Measurements from ENCODE around the gene LINGO3.
"Not testable (repeated sequence)": the region's sequence is repeated elsewhere in the genome, so short reads cannot be mapped to it uniquely, and the experiment has no call there.

LINGO3 gene

DNA sequence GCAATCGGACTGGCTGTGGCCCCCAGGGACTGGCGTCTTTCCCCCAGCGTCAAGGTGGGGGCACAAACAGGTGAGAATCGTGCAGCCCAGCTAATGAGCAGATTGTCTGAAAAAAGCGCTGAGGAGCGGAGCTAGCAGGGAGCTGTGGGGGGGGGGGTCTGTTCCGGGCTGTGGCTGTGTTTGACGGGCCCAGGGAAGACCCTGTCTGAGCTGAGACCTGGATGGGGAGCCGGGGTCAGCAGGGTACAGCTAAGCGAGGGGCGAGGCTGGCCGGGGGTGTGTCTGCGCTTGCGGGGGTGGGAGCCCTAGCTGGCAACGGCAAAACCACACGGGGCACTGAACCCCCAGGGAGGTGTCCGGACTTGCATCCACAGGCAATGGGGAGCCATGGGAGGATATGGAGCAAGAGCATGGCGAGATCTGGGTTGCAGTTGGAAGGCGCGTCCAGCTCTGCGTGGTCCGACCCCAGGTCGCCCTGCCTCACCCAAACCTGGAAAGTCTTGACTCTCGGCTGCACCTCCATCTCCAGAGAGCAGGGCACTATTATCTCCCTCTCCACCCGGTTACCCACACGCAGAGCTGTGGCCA is 4.6 kb downstream of the LINGO3 start:
- DNase-seq: no peak

DNA sequence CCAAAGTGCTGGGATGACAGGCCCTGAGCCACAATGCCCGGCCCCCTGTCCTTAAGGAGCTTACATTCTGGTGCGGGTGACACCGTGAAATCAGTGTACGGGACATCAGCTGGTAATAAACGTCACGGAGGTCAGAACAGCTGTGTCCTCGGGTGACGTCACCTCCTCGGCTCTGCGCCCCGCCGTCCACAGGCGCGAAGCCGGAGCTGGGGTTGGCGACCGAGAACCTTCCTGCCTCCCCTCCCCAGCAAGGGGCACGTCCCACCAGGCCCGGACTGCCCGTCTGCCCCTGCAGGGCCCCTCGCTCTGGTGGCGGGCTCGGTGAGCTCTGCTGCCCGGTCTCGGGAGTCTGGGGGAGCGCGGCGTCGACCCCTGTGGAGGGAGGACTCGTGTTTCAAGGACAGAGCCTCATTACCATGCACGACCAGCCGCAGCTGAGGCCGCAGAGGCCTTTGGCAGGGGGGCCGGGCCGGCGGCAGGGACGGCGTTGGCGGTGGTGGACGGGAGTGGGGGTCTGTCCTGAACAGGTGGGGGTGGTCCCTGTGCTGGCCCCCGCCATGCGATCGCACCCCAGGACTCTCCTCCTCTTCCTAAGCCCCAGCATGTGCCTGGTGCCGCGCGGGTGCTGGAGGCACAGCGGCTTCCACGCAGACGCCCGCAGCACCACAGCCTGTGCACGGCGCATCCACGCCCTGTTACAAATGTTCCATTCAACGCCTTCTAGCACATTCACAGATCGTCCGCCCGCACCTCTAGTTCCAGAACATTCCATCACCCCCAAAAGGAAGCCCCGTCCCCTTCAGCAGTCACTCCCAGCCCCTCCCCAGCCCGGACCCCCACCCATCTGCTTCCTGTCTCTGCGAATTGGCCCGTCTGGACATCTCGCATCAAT is 5.4 kb downstream of the LINGO3 start:
- no peak for DNase-seq

DNA sequence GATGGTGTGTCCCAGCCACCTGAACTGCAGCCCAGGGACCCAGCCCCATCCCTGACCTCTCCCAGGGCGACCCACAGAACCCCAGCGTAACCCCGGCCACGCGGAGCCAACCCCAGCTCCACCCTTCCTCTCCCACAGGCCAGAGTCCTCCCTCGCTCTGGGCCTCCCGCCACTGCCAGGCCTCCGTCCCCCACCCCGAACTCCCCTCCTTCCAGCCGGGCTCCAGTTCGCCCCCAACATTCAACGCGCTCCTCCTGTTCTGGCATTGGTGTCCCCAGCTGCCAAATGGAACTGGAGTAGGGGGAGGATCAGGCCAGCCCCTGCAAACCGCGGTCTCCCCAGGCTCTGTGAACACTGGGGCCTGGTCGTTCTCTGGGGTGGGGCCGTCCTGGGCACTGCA is 7.4 kb downstream of the LINGO3 start:
- DNase-seq: no peak

DNA sequence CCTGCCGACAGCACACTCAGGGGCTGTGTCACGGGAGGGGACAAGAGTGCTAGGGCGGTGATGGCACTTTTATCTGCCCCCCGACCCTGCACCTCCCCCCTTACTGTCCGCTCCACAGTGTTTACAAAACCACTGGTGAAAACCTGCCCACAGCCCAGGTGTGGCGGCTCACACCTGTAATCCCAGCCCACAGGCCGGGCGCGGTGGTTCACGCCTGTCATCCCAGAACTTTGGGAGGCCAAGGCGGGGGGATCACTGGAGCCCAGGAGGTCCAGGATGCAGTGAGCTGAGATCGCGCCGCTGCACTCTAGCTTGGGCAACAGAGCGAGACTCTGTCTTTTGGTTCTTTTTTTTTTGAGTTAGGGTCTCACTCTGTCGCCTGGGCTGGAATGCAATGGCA is 11.8 kb downstream of the LINGO3 start:
- DNase-seq: no peak

DNA sequence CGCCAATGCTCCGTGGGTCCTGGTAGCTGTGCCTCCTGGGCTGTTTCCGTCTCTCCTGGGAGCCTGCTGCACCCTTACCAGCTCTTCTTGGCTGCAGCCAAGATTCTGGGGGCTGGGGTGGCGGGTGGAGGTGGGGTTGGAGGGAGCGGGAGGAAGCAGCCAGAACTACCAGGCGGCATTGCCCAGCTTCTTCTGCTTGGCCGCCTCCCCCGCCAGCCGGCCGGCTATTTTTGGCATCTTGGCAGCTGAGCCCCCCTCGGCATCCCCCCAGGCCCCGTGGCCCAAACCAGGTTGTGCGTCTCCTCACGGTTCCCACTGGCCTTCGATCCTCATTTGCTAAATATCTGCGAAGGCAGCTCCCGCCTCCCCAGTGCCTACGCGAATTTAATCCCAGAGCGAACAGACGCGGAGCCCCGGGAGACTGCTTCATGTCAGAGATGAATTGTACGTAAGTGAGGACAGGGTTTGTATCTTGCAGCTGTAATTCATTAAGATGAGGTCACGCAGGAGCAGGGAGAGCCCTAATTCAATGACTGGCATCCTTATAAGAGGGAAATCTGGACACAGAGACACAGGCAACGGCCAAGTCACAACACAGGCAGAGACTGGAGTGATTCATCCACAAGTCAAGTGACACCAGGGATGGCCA is 13.1 kb downstream of the LINGO3 start:
- DNase-seq: no peak

DNA sequence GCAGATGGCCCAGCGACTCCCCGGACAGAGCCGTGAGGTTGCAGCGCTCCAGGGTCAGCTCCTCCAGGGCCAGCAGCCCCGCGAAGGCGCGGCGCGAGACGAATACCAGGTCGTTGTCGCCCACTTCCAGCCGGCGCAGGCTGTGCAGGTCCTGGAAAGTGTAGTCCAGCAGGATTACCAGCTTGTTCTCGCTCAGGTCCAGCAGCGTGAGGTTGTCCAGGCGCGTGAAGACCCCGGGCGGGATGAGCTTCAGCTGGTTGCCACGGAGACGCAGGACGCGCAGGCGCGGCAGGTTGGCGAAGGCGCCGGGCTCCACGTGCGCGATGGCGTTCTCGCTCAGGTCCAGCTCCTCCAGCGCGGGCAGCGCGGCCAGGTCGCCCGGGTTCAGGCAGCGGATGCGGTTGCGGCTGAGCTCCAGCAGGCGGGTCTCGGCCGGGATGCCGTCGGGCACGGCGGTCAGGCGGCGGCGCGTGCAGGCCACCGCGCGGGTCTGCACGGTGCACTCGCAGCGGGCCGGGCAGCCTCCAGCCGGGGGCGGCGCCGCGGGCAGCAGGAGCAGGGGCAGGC is 16.7 kb downstream of the LINGO3 start:
- DNase-seq: no peak

DNA sequence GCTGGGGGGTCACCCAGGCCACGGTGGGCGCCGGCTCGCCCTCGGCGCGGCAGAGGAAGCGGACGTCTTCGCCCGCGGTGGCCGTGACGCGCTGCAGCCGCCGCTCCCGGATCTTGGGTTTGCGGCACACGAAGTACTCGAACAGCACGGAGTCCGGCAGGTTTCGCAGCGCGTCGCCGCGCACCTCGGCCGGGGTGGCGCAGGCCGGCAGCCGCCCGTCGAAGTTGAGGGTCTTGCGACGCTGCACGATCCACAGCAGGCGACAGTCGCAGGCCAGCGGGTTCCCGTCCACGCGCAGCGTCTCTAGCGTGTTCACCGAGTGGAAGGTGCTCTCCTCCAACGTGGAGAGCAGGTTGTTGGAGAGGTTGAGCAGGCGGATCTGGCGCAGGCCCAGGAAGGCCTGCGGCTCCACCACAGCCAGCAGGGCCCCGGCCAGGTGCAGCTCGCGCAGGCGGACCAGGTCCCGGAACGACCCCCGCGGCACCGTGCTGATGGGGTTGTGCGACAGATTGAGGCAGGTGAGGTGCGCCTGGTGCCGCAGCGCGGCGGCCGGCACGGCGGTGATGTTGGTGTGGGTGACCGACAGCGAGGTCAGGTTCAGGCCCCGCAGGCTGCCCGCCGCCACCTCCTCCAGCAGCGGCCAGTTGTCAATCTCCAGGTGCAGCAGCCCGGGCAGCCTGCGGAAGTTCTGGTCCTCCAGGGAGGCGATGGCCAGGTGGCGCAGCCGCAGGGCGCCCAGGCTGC is 17.3 kb downstream of the LINGO3 start:
- no peak for DNase-seq

DNA sequence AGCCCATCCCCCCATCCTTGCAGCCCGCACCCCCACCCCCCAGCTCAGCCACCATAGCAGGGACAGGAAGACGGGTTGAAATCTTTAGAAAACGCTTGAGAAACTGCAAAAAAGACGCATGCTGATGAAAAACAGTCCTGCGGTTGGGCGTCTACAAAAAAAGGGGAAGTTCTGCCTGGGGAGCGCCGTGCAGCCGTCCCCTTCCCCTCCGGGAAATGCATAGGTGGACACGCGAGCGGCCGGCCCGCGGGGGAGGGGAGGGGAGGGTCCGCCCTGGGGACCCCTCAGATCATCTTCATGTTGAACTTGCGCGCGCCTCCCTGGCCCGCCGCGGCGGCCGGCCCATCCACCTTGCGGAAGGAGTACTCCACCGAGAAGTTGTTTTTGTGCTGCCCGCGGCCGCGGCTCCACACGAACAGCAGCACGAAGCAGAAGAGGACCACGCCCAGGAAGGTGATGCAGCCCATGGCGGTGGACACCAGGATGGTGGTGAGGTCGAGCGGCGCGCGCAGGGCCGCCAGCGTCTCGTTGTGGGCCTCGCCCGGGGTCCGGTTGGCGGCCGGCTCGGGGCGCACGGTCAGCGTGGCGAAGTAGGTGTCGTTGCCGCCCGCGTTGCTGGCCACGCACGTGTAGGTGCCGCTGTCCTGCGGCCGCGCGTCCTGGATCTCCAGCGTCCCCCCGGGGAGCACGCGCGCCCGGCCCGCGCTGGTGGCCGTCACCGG is 18.1 kb downstream of the LINGO3 start:
- no peak for DNase-seq

DNA sequence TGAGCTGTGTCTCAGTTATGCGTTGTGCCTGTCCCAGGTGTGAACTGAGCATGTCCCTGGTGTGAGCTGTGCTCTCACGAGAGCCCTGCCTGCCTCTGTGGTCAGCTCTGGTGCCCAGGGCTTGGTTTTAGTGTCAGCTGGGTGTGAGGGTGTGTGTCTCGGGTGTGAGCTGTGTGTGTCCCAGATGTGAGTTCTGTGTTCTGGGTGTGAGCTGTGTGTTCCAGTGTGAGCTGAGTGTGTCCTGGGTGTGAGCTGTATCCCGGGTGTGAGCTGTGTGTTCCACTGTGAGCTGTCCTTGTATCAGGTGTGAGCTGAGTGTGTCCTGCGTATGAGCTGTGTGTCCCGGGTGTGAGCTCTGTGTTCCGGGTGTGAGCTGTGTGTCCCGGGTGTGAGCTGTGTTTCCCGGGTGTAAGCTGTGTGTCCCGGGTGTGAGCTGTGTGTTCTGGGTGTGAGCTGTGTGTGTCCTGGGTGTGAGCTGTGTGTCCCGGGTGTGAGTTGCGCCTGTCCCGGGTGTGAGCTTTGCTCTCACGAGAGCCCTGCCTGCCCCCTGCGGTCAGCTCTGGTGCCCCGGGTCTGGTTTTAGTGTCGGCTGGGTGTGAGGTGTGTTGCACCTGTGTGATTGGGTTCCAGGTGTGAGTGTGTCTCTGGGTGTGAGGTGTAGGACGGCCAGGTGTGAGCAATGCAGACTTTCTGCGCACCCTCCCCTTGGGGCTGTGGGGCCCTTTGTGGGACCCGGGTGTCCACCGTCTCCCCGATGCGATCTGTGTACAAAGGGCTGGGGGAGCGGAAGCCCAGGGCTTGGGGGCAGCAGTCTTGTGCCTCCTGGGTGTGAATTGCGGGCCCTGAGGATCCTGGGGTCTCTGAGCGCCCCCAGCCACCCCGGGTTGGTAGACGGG is 18.9 kb downstream of the LINGO3 start:
- no peak for DNase-seq

DNA sequence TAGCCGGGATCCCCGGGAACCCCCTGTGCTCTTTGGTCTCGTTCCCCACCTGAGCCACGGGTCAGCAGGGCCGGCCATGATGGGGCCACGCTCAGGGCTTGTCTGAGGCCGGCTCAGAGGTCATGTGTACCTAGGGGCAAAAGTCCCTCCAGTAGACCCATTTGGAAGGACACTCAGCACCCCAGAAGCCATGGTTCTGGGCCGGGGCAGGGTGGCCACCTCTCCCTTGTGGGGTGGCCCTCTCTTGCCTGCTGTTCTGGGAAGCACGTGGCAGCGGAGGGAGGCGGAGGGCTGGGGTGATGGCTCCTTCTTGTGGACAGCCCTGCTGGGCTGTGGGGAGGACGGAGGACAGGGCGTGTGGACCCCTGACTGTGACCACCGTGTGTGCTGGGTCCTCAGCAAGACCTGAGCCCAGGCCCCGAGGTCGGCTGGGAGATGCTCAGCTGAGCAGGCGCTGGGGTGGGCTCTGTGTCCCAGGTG is 19.6 kb downstream of the LINGO3 start:
- no peak for DNase-seq

DNA sequence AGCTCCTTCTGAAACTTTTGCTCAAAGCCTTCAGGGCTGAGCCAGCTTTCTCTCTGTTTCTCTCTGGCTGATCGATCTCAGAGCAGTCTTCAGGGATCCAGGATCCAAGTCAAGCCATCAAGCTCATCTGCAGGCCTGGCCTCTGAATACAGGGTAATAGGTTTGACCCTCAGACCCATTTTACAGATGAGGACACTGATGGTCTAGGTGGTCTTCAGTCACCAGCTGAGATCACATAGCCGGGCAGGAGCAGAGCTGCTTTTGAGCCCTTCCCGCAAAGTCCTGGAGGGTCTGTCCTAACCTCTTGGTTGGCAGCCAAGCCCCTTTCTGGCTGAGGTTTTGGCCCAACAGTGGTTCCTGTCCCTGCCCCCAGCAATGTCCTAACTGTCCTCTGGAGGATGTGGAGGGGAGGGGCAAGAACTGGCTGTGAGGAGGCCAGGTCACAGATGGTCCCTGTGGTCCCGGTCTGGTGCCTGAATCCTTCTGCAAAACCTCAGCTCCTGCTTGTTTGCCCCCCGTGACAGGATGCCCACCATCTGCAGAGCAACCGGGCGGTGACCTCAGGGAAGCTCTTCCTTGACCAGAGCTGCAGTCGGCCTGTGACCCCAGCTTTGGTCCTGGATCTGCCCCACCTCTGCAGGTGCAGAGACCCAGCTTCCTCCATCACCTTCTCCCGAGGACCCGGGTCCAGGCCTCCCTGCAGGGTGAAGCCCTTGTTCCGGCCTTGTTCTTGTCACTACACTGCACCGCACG is 20.2 kb downstream of the LINGO3 start:
- DNase-seq: no peak

DNA sequence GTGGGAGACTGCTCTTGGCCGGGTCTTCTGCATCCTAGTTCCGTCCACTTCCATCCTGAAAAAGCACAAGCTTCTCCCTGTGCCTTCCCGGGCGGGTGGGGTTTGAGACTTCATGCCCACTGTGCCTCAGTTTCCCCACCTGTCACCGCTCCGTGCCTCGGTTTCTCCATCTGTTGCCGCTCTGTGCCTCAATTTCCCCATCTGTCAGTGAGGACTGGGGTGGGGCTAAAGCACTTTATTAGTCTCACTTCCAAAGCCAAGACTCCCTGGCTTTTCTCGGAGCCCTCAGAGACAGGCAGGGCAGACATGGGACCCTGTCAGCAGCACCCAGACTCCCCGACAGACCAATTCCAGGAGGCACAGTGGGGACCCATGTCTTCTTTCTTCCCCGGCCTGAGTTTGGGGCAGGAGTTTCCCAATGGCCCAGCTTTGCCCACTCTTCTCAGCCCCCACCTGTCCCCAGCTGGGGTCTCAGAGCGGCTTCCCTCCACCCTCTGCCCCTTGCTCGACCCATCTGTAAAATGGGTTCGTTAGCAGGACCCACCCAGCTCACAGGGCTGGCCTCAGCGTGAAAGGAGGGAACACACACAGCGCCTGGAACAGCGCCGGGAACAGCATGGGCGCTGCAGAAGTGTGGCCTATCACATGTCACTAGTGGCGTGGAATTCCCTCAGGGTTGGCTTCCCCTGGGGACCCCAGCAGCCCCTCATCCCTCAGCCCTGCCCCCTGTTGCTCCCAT is 21.4 kb downstream of the LINGO3 start:
- no peak for DNase-seq

DNA sequence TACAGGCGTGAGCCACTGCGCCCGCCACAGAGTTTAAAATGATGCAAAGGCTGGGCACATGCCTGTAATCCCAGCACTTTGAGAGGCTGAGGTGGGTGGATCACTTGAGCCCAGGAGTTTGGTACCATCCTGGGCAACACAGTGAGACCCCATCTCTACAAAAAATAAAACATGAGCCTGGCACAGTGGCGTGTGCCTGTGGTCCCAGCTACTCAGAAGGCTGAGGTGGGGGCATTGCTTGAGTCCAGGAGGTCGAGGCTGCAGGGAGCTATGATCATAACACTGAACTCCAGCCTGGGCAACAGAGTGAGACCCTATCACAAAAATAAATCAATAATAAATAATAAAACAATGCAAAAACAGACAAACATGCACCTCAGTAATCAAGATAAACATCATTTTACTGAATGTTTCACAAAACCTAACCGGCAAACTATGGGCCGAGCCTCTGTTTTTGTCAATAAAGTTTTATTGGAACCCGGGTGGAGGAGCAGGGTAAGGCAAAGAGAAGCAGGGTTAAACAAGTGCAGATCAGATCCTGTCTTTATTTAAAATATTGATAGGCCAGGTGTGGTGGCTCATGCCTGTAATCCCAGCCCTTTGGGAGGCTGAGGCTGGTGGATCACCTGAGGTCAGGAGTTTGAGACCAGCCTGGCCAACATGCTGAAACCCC is 24.0 kb downstream of the LINGO3 start:
- DNase-seq: no peak

DNA sequence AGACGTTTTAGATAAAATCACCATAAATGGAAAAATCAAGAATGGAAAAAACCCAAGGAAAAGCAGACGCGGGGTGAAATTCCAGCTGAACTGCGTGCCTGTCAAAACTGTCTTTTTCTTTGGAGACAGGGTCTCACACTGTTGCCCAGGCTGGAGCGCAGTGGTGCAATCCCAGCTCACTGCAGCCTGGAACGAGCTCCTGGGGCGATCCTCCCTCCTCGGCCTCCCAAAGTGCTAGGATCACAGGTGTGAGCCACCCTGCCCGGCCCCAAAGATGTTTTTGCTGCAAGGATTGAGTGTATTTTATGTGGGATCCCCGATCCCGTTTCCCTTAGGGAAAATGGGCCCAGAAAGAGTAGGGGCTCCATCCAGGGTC is 25.1 kb downstream of the LINGO3 start:
- DNase-seq: no peak

DNA sequence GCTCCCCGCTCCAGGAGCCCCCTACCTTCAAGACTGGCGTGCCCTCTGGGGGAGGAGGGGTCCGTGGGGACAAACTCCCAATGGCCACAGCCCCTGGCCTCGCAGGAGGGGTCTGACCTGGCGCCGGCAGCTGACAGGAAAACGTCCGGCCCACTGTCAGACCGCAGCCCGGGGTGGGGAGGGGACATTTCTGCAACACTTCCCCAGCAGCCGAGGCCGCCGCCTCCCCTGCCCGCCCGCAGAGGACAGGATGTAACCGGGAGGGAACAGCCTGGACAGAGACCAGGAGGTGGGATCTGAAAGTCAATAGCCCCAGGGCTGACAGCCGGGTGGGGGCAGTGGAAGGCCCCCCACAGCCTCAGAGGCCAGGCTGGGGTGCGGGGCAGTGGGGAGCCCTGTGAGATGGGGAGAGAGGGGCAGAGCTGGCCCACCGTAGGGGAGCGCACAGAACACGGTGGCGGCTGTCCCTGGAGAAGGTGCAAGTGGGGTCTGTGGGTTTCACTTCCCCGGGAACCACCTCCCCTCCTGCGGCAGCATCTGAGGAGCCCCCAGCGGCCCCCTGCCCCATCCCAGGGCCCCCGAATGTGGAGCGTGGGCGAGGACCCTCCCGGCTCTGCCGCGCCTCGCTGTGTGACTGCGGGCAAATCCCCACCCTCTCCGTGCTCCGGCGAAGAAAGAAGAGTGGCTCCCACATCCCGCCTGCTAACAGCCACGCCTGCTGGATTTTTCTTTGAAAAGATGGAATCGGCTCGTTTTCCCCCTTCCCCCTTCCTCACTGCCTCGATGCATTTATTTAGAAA is 25.7 kb downstream of the LINGO3 start, which contains the start of gene PEAK3:
Gene PEAK3, minus strand, starts transcription at position 114 of the 800 bp plus-strand sequence. CDS start 1,244 bp downstream, outside the sequence.
- DNase-seq: no peak

DNA sequence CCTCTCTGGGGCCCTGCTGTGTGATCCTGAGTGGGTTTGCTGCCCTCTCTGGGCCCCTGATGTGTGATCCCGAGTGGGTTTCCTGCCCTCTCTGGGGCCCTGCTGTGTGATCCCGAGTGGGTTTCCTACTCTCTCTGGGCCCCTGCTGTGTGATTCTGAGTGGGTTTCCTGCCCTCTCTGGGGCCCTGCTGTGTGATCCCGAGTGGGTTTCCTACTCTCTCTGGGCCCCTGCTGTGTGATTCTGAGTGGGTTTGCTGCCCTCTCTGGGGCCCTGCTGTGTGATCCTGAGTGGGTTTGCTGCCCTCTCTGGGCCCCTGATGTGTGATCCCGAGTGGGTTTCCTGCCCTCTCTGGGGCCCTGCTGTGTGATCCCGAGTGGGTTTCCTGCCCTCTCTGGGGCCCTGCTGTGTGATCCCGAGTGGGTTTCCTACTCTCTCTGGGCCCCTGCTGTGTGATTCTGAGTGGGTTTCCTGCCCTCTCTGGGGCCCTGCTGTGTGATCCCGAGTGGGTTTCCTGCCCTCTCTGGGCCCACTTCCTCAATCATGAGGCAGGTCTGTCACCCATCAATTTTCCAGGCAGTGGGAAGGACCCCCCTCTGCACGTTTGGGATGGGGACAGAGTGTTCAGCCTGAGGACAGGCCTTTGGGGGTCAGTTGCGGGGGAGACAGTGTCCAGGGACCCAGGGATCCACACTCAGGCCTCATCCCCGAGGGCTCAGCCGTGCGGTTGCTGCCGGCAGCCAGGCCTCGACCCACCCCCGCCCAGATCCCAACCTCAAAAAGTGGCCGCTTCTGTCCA is 26.5 kb downstream of the LINGO3 start:
- not testable (repeated sequence) for DNase-seq

DNA sequence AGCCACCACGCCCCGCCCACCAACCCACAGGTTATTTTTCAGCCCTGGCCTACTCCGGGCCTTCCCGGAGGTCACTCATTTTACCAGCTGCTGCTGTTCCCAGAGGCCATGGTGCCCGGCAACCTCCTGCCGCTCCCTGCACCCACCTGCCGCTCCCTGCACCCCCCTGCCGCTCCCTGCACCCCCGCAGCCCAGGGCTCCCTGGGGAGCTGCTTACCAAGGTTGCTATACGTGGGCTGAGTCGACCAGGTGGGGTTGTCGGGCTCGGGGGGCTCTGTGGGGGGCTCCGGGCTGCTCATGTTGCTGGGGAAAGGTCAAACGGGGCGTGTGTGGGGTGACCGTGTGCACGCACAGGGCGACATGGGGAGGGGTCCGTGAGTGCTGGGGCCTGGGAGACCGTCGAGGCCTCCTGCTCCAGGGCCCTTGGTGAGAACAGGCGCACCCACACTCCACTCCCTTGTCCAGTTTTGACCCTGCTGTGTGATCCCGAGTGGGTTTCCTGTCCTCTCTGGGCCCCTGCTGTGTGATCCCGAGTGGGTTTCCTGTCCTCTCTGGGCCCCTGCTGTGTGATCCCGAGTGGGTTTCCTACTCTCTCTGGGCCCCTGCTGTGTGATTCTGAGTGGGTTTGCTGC is 27.2 kb downstream of the LINGO3 start:
- no peak for DNase-seq

Data from NCI-H226 (cell line).